Measurements from ENCODE around the gene OSBPL10.
A peak's percentile ranks its signal among the peaks of the same experiment; 100 is the strongest.

The OSBPL10 gene

DNA sequence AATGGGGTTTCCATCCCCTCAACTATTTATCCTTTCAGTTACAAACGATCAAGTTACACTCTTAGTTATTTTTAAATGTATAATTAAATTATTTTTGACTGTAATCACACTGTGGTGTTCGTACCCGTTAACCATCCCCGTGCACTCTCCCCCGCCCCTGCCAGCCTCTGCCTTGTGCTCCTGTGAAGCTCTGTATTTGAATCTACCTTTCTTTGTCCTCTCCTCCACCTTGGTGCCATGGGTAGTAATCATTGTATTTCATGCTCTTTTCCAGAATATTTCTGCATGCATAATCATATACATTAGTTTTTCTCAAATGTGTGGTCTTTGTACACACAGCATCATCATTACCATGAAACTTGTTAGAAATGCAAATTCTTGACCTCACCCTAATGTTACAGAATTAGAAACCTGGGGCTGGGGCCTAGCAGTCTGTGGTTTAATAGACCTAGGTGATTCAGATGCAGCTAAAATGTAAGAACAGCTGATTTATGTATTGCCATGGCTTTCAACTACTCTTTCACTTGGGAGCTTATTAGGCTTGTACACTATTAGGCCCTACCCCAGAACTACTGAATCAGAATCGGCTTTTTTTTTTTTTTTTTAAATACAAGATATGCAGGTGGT, 356.9 kb downstream of the OSBPL10 start:
- Histone ChIP-seq H2AK5ac (ENCODE audit: low read length) (no peak overlapping the region), H3K4me3 (ENCODE audit: low read depth, low read length) (no peak overlapping the region), H3K23ac (ENCODE audit: low read length) (no peak overlapping the region), H3K18ac (ENCODE audit: low read length) (no peak overlapping the region), H3K79me1 (ENCODE audit: low read length) (no peaks in the 10 kb centered on the region), H3K9me3 (ENCODE audit: insufficient read depth, low read depth, low read length) (no peaks in the 10 kb centered on the region), H3K4ac (ENCODE audit: low read depth, low read length) (no peak overlapping the region), H3K36me3 (ENCODE audit: control insufficient read depth in 1 of 2, insufficient read depth in 2 of 2, low read length in 2 of 2) (peaks cover 10 to 17% of the 10 kb centered on the region in 2 experiments), H3K27me3 (ENCODE audit: insufficient read depth, low read length) (no peaks in the 10 kb centered on the region), H4K8ac (ENCODE audit: low read depth, low read length) (no peak overlapping the region), H3K9ac (ENCODE audit: low read length) (no peak overlapping the region), H3K4me1 (ENCODE audit: control insufficient read depth in 1 of 2, insufficient read depth in 2 of 2, low read length in 2 of 2) (no peaks in the 10 kb centered on the region), H2BK5ac (ENCODE audit: low read depth, low read length, poor library complexity) (no peak overlapping the region), H3K79me2 (ENCODE audit: control insufficient read depth, insufficient read depth, low read length, poor library complexity) (no peaks in the 10 kb centered on the region), H3K27ac (ENCODE audit: low read depth, low read length) (no peak overlapping the region), H2BK120ac (ENCODE audit: insufficient read depth, low read length, poor library complexity) (no peak overlapping the region), H4K12ac (ENCODE audit: low read depth, low read length) (no peak overlapping the region), H2AFZ (ENCODE audit: insufficient read depth, low read length, poor library complexity) (no peak overlapping the region), H4K91ac (ENCODE audit: low read depth, low read length) (no peak overlapping the region), H3K4me2 (ENCODE audit: low read length) (no peak overlapping the region), H2BK12ac (ENCODE audit: low read length) (no peak overlapping the region), H3K14ac (ENCODE audit: low read length) (no peak overlapping the region)
- WGBS (ENCODE audit: extremely low coverage, insufficient coverage, insufficient read length) = no CpG with 5 or more reads among the region's 6 CpGs
- no peak for DNase-seq

DNA sequence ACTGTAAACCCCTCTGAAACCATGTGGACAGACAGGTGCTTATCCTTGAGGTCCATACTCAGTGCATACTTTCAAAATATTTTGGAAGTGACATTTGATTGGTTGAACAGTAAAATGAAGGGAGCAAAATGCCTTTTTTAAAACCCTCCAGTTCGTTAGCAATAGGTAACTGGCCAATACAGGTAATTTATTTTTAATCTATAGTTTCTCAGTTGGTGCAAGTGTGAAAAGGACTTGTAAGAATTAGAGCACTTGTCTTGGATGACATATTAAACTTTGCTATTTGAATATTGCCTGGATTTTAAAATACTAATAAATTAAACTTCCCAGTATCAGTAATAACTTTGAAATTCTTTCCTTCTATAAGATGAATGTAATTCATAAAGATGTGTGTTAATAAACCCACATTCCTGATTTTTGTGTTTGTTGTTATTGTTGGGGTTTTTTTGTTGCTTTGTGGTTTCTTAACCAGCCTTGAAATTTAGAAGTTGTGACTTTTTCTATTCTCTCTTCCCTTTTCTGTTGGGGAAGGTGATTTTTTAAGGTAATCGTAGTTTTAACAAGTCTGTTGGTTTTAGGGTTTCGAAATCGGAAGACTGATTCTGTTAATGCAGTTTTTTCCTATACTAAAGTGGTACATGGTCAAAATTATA, 358.3 kb downstream of the OSBPL10 start:
- WGBS (ENCODE audit: extremely low coverage, insufficient coverage, insufficient read length) = no CpG with 5 or more reads among the region's 4 CpGs

GRCh38 chr3:31621314-31621713, 359.7 kb downstream of the OSBPL10 start:
- H2BK120ac ChIP-seq (ENCODE audit: insufficient read depth, low read length, poor library complexity) = no peak overlapping the region
- no CpG with 5 or more reads among the region's 3 CpGs for WGBS (ENCODE audit: extremely low coverage, insufficient coverage, insufficient read length)
- H3K14ac ChIP-seq (ENCODE audit: low read length) = no peak overlapping the region
- no peaks in the 10 kb centered on the region for H3K9me3 ChIP-seq (ENCODE audit: insufficient read depth, low read depth, low read length)
- no peak overlapping the region for H2AK5ac ChIP-seq (ENCODE audit: low read length)
- H3K4me3 ChIP-seq (ENCODE audit: low read depth, low read length) = no peak overlapping the region
- H2BK12ac ChIP-seq (ENCODE audit: low read length) = no peak overlapping the region
- H3K23ac ChIP-seq (ENCODE audit: low read length) = no peak overlapping the region
- H3K4ac ChIP-seq (ENCODE audit: low read depth, low read length) = no peak overlapping the region
- H2AFZ ChIP-seq (ENCODE audit: insufficient read depth, low read length, poor library complexity) = no peak overlapping the region
- no peaks in the 10 kb centered on the region for H3K4me1 ChIP-seq (ENCODE audit: control insufficient read depth in 1 of 2, insufficient read depth in 2 of 2, low read length in 2 of 2)
- no peaks in the 10 kb centered on the region for H3K79me1 ChIP-seq (ENCODE audit: low read length)
- H4K91ac ChIP-seq (ENCODE audit: low read depth, low read length) = no peak overlapping the region
- no peak overlapping the region for H3K4me2 ChIP-seq (ENCODE audit: low read length)
- H3K27ac ChIP-seq (ENCODE audit: low read depth, low read length) = no peak overlapping the region
- peaks cover 5 to 7% of the 10 kb centered on the region in 2 experiments for H3K36me3 ChIP-seq (ENCODE audit: control insufficient read depth in 1 of 2, insufficient read depth in 2 of 2, low read length in 2 of 2)
- no peak overlapping the region for H3K18ac ChIP-seq (ENCODE audit: low read length)
- no peaks in the 10 kb centered on the region for H3K79me2 ChIP-seq (ENCODE audit: control insufficient read depth, insufficient read depth, low read length, poor library complexity)
- H3K9ac ChIP-seq (ENCODE audit: low read length) = no peak overlapping the region
- DNase-seq = peak in 1 of 2 donors; percentile 18
- no peaks in the 10 kb centered on the region for H3K27me3 ChIP-seq (ENCODE audit: insufficient read depth, low read length)
- no peak overlapping the region for H4K8ac ChIP-seq (ENCODE audit: low read depth, low read length)
- no peak overlapping the region for H4K12ac ChIP-seq (ENCODE audit: low read depth, low read length)
- no peak overlapping the region for H2BK5ac ChIP-seq (ENCODE audit: low read depth, low read length, poor library complexity)

More for the DNA sequence above, 358.3 kb downstream of the OSBPL10 start:
- Histone ChIP-seq H3K23ac (ENCODE audit: low read length) (no peak overlapping the region), H2AFZ (ENCODE audit: insufficient read depth, low read length, poor library complexity) (no peak overlapping the region), H3K79me2 (ENCODE audit: control insufficient read depth, insufficient read depth, low read length, poor library complexity) (no peaks in the 10 kb centered on the region), H2BK12ac (ENCODE audit: low read length) (no peak overlapping the region), H4K91ac (ENCODE audit: low read depth, low read length) (no peak overlapping the region), H4K12ac (ENCODE audit: low read depth, low read length) (no peak overlapping the region), H3K27me3 (ENCODE audit: insufficient read depth, low read length) (no peaks in the 10 kb centered on the region), H3K9ac (ENCODE audit: low read length) (no peak overlapping the region), H2AK5ac (ENCODE audit: low read length) (no peak overlapping the region), H3K4me2 (ENCODE audit: low read length) (no peak overlapping the region), H3K27ac (ENCODE audit: low read depth, low read length) (no peak overlapping the region), H3K79me1 (ENCODE audit: low read length) (no peaks in the 10 kb centered on the region), H3K4me1 (ENCODE audit: control insufficient read depth in 1 of 2, insufficient read depth in 2 of 2, low read length in 2 of 2) (no peaks in the 10 kb centered on the region), H3K36me3 (ENCODE audit: control insufficient read depth in 1 of 2, insufficient read depth in 2 of 2, low read length in 2 of 2) (peaks cover 10 to 13% of the 10 kb centered on the region in 2 experiments), H4K8ac (ENCODE audit: low read depth, low read length) (no peak overlapping the region), H3K4me3 (ENCODE audit: low read depth, low read length) (no peak overlapping the region), H3K14ac (ENCODE audit: low read length) (no peak overlapping the region), H2BK120ac (ENCODE audit: insufficient read depth, low read length, poor library complexity) (no peak overlapping the region), H3K9me3 (ENCODE audit: insufficient read depth, low read depth, low read length) (no peaks in the 10 kb centered on the region), H3K18ac (ENCODE audit: low read length) (no peak overlapping the region), H3K4ac (ENCODE audit: low read depth, low read length) (no peak overlapping the region), H2BK5ac (ENCODE audit: low read depth, low read length, poor library complexity) (no peak overlapping the region)
- no peak for DNase-seq

DNA sequence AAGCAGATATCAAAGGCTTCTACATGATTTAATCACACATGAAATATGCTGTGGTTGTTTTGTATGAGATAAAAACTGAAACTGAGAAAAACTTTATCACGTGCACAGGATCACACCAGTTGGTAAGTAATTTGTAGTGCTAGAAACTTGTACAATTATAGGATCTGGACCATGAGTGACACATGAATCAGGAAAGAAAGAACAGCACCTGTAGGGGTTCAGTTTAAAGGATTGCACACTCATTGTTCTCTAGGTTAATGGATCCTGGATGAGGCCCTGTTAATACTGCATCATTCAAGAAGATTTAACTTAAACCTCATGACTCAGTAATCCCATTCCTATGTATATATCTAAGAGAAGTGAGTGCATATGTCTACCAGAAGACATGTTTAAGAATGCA, 360.4 kb downstream of the OSBPL10 start:
- Histone ChIP-seq H3K14ac (ENCODE audit: low read length) (no peak overlapping the region), H3K4ac (ENCODE audit: low read depth, low read length) (no peak overlapping the region), H3K36me3 (ENCODE audit: control insufficient read depth in 1 of 2, insufficient read depth in 2 of 2, low read length in 2 of 2) (peaks cover 5 to 7% of the 10 kb centered on the region in 2 experiments), H3K18ac (ENCODE audit: low read length) (no peak overlapping the region), H4K8ac (ENCODE audit: low read depth, low read length) (no peak overlapping the region), H3K4me3 (ENCODE audit: low read depth, low read length) (no peak overlapping the region), H3K23ac (ENCODE audit: low read length) (no peak overlapping the region), H3K79me2 (ENCODE audit: control insufficient read depth, insufficient read depth, low read length, poor library complexity) (no peaks in the 10 kb centered on the region), H3K9me3 (ENCODE audit: insufficient read depth, low read depth, low read length) (no peaks in the 10 kb centered on the region), H2BK120ac (ENCODE audit: insufficient read depth, low read length, poor library complexity) (no peak overlapping the region), H3K27me3 (ENCODE audit: insufficient read depth, low read length) (no peaks in the 10 kb centered on the region), H3K79me1 (ENCODE audit: low read length) (no peaks in the 10 kb centered on the region), H3K4me2 (ENCODE audit: low read length) (no peak overlapping the region), H2BK5ac (ENCODE audit: low read depth, low read length, poor library complexity) (no peak overlapping the region), H3K4me1 (ENCODE audit: control insufficient read depth in 1 of 2, insufficient read depth in 2 of 2, low read length in 2 of 2) (no peaks in the 10 kb centered on the region), H3K27ac (ENCODE audit: low read depth, low read length) (no peak overlapping the region), H2AFZ (ENCODE audit: insufficient read depth, low read length, poor library complexity) (no peak overlapping the region), H4K12ac (ENCODE audit: low read depth, low read length) (no peak overlapping the region), H4K91ac (ENCODE audit: low read depth, low read length) (no peak overlapping the region), H3K9ac (ENCODE audit: low read length) (no peak overlapping the region), H2AK5ac (ENCODE audit: low read length) (no peak overlapping the region), H2BK12ac (ENCODE audit: low read length) (no peak overlapping the region)
- DNase-seq = no peak
- no CpG with 5 or more reads among the region's 1 CpG for whole genome bisulfite sequencing (ENCODE audit: extremely low coverage, insufficient coverage, insufficient read length)
